Gastrocnemius medialis (tissue), 4 donors: ENCODE measurements around the gene PHRF1. TPM values are rescaled to one million over a fixed set of nuclear protein-coding genes. Genes with fewer than 3 reads are reported as not detected.
A peak's percentile ranks its signal among the peaks of the same experiment; 100 is the strongest.

Source experiments
- ATAC-seq, 2 donors: fragments of 150-250 bp; one replicate each; pipeline ENCODE4 v1.9.1; 2016
- DNase-seq, 2 donors: peaks; one replicate each; pipeline ENCODE4 v3.0.0-alpha.2; 2019
- H3K27ac ChIP-seq, 4 donors: fragments of 200-600 bp; sonication (generic); 1 replicate in 1 of 4; 2 replicates in 3 of 4; pipeline ENCODE4 v1.5.1; 2016 to 2018; ENCODE audit warnings: mild to moderate bottlenecking in 2 of 4, moderate library complexity in 1 of 4
- H3K27me3 ChIP-seq, 3 donors: fragments of 200-600 bp; sonication (generic) in 2 of 3; 1 replicate in 1 of 3; 2 replicates in 2 of 3; pipeline versions ENCODE4 v1.5.1 to v1.6.0; 2016 to 2019; ENCODE audit warnings: mild to moderate bottlenecking in 1 of 3, moderate library complexity in 1 of 3
- H3K36me3 ChIP-seq, 2 donors: fragments of 200-600 bp; sonication (generic) in 1 of 2; one replicate each; pipeline ENCODE4 v1.5.1; 2017 to 2018
- H3K4me1 ChIP-seq, 2 donors: fragments of 200-600 bp; sonication (generic) in 1 of 2; one replicate each; pipeline ENCODE4 v1.5.1; 2016 to 2017; ENCODE audit warnings: mild to moderate bottlenecking in 2 of 2
- H3K4me3 ChIP-seq, 4 donors: fragments of 200-600 bp; sonication (generic) in 3 of 4; 1 replicate in 1 of 4; 2 replicates in 3 of 4; pipeline ENCODE4 v1.5.1; 2016 to 2019; ENCODE audit warnings: mild to moderate bottlenecking in 2 of 4
- H3K9me3 ChIP-seq, 3 donors: fragments of 200-600 bp; sonication (generic) in 2 of 3; 1 replicate in 1 of 3; 2 replicates in 2 of 3; pipeline ENCODE4 v1.5.1; 2016 to 2019
- CTCF ChIP-seq, 5 experiments: fragments of 450-650 bp in 3 of 5; fragments of 200-600 bp in 2 of 5; sonication (generic) in 2 of 5; IDR thresholded peaks in 4 of 5; conservative IDR thresholded peaks in 1 of 5; 1 replicate in 4 of 5; 2 replicates in 1 of 5; pipeline ENCODE4 v1.5.1; 2016 to 2019; ENCODE audit warnings: antibody characterized with exemption in 5 of 5, mild to moderate bottlenecking in 3 of 5, moderate library complexity in 3 of 5
- POLR2A ChIP-seq, 2 donors: fragments of 450-650 bp; IDR thresholded peaks; one replicate each; pipeline ENCODE4 v1.6.1; 2017; ENCODE audit warnings: antibody characterized with exemption in 2 of 2, mild to moderate bottlenecking in 2 of 2, moderate library complexity in 2 of 2
- in situ Hi-C, 4 donors: fragments of 200-750 bp; cut with MboI; loops; one replicate each; pipeline versions ENCODE4 v1.15.0 to v1.8.0; 2017; ENCODE audit warnings: low sequenced_read_pairs in 4 of 4
- intact Hi-C: fragments of 100-400 bp; cut with DNase I; formaldehyde crosslinking; loops from one replicate; pipeline ENCODE4 v1.15.1; 2023; ENCODE audit warnings: low total_unique reads
- total RNA-seq, 4 donors: library from RNA; depleted of rRNA; stranded (reverse); fragments of >200 nt; gene quantifications; one replicate each; pipeline versions ENCODE4 v1.1.0 to v1.2.3, GENCODE V29; 2016

Gene PHRF1
- total RNA-seq, 4 donors from 2014 or later, result 9.2 to 22.6 (median 20.8) TPM

DNA sequence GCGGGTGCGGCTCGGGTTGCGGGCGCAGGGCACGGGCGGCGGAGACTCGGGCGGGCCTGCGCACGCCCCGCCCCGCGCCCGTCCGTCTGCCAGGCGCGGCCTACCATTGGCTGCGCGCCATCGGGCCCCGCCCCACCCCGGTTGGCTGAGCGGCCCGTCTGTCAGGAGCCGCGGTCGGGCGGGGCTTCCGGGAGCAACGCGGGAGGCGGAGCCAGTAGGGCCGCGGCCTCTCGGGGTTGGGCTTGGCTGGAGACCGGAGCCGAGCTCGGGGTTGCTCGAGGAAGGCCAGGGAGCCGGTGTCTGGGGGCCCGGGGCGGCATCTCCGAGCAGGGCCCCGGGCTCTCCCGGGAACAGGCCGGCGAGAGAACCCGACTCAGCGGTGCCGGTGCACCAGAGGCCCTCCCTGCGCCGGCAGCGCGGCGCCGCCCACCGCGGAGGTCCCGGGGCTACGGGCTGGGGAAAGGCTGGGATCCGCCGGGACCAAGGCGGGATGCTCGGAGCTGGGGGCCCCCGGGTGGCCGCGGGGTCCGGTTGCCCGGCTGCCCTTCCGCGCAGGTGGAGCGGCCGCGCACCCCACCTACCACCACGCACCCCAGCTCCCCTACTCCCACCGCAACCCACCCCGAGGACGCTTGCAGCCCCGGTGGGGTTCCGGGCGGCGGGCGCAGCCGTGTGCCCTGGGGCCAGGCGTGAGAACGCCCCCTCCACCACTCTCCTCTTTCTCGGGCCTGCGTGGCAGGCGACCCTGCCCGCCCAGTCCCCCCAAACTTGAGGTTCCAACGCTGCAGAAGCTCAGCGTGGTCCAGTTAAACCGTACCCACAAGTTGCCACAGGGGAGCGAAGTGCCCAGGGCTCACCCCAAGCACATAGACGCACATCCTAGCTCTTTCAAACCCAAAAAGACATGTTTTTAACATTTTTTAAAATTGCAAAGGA, 40.5 kb upstream of the PHRF1 start, which contains the start of gene HRAS:
Gene HRAS (minus strand): TSS at position 58 of the 936 bp plus-strand sequence.
- Histone ChIP-seq H3K4me1 (peaks cover 18 to 29% of the 10 kb centered on the region in 2 donors), H3K27ac (peak within 1 kb of the TSS; percentile 80 to 92 (median 90))
- peak; percentile 91 to 92 for DNase-seq

GRCh38 chr11:536841-537621, 39.2 kb upstream of the PHRF1 start, which contains the start of gene LRRC56:
TSS of gene LRRC56 (plus strand) at chr11:537527. CDS start at chr11:540685, 3,158 bp downstream.
- peak in 1 of 2 donors; percentile 63 for DNase-seq
- in situ Hi-C loops, result no loop called here
- H3K27ac ChIP-seq, result peak within 1 kb of the TSS in 2 of 4 donors; percentile 74 to 87

More for the DNA sequence above, 40.5 kb upstream of the PHRF1 start, which contains the start of gene HRAS:
- H3K27me3 ChIP-seq, result peaks cover 21 to 25% (median 25%) of the 10 kb centered on the region in 3 donors
- in situ Hi-C loops, result no loop called here
- H3K9me3 ChIP-seq, result no peaks in the 10 kb centered on the region
- no peak for TF ChIP-seq CTCF (IDR thresholded peaks at IDR 0.05 in 4 of 5, conservative IDR thresholded peaks at IDR 0.05 in 1 of 5)
- TF ChIP-seq POLR2A (IDR thresholded peaks at IDR 0.05), result peak; percentile 63 to 73
- peak; percentile 84 to 88 for ATAC-seq
- H3K4me3 ChIP-seq, result peak within 1 kb of the TSS; percentile 75 to 82 (median 78)
- intact Hi-C loops, result loop anchor here (2.0 kb wide), 4 partner anchors 17 to 41 kb away; partner anchors contain the start of genes PHRF1 and RNH1
- H3K36me3 ChIP-seq, result peaks cover 0 to 21% of the 10 kb centered on the region in 2 donors

DNA sequence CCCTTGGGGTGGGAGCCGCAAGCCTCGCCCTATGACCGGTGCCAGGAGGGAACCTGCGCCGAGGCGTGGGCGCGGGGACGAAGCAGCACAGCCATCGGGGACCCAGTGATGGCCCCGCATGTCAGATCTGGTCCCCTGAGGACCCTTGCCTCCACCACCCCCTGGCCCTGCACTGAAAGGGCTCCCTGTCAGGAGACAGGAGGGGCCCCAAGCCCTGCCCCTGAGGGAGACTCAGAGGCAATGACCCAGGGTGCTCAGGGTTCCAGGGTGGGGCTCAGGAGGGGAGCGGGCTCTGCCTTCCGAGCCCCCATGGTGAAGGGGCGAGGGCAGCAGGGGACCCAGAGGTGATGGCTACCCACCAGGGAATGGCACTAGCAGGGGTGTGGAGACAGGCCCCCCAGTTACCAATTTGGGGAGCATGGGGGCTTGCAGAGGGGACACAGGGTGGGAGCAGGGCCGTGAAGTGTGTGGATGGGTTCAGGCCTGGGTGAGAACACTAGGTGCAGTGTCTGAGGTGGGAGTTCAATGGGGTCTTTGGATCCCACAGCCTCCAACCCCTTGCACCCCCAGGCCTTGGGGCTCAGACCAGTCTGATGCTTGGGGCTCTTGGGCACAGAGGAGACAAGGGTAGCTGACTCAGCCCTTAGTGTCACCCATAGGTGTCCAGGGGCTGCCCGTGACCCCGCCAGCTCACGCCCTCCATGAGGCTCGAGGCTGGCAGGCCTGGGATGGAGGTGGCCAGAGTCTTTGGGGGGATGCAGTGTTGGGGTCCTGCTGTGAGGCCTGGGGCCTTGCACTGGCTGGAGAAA, 38.4 kb upstream of the PHRF1 start:
- Histone ChIP-seq H3K27me3 (peaks cover 21 to 25% (median 25%) of the 10 kb centered on the region in 3 donors), H3K4me3 (peak overlapping the region; percentile 62 to 82 (median 76)), H3K36me3 (peaks cover 0 to 10% of the 10 kb centered on the region in 2 donors), H3K27ac (no peak overlapping the region), H3K4me1 (peaks cover 18 to 29% of the 10 kb centered on the region in 2 donors), H3K9me3 (no peaks in the 10 kb centered on the region)
- ATAC-seq (no peak), DNase-seq (no peak)
- intact Hi-C loops, result no loop called here
- no peak for TF ChIP-seq POLR2A (IDR thresholded peaks at IDR 0.05)
- TF ChIP-seq CTCF (IDR thresholded peaks at IDR 0.05 in 4 of 5, conservative IDR thresholded peaks at IDR 0.05 in 1 of 5), result no peak
- in situ Hi-C loops, result no loop called here

More at GRCh38 chr11:536841-537621, 39.2 kb upstream of the PHRF1 start, which contains the start of gene LRRC56:
- peak within 1 kb of the TSS; percentile 62 to 82 (median 76) for H3K4me3 ChIP-seq
- H3K4me1 ChIP-seq, result peaks cover 18 to 29% of the 10 kb centered on the region in 2 donors
- no peaks in the 10 kb centered on the region for H3K9me3 ChIP-seq
- H3K27me3 ChIP-seq, result peaks cover 21 to 25% (median 25%) of the 10 kb centered on the region in 3 donors
- TF ChIP-seq CTCF (IDR thresholded peaks at IDR 0.05 in 4 of 5, conservative IDR thresholded peaks at IDR 0.05 in 1 of 5) (no peak), POLR2A (IDR thresholded peaks at IDR 0.05) (no peak)
- intact Hi-C loops, result no loop called here
- ATAC-seq, result peak in 1 of 2 donors; percentile 10
- H3K36me3 ChIP-seq, result peaks cover 0 to 17% of the 10 kb centered on the region in 2 donors
